NCI-H2196 treated with DMSO at 0.1 percent for 48 hours (cell line): ENCODE results near the gene TBC1D24.

Experiments
- DNase-seq: peaks from one replicate; lab custom pipeline; 2025; ENCODE audit not compliant: unreplicated experiment; lab: John Stamatoyannopoulos, UW

Gene TBC1D24

GRCh38 chr16:2515180-2515851 lies 40.4 kb downstream of the TBC1D24 start:
- DNase-seq, result no peak

GRCh38 chr16:2516391-2517240 lies 41.7 kb downstream of the TBC1D24 start:
- DNase-seq, result no peak

- no peak for DNase-seq
Observed at GRCh38 chr16:2517954-2518605, 43.2 kb downstream of the TBC1D24 start.

DNA sequence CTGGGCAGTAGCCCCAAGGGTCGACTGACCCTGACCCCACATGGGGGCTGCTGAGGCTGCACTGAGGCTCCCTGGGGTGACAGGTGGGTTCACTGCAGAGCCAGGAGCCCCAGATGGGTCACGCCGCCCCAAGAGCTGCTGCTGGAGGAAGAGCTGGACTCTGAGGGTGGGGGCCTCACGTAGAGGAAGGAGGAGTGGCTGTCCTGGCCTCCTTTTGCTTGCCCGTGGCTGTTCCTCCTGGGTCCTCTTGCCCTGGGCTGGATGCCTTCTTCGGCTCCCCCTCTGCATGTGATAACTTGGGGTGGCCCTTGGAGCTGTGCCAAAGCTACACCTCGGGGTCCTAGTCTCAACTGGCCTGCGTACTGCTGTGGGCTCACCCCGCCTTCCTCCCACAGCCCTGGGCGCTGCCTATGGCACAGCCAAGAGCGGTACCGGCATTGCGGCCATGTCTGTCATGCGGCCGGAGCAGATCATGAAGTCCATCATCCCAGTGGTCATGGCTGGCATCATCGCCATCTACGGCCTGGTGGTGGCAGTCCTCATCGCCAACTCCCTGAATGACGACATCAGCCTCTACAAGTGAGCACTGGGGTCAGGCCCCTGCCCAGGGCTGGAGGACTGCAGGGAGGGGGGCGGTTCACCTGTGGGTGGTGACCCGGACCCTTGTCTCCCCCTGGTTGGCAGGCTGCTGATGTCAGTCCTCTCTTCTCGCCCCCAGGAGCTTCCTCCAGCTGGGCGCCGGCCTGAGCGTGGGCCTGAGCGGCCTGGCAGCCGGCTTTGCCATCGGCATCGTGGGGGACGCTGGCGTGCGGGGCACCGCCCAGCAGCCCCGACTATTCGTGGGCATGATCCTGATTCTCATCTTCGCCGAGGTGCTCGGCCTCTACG lies 44.1 kb downstream of the TBC1D24 start:
- no peak for DNase-seq

DNA sequence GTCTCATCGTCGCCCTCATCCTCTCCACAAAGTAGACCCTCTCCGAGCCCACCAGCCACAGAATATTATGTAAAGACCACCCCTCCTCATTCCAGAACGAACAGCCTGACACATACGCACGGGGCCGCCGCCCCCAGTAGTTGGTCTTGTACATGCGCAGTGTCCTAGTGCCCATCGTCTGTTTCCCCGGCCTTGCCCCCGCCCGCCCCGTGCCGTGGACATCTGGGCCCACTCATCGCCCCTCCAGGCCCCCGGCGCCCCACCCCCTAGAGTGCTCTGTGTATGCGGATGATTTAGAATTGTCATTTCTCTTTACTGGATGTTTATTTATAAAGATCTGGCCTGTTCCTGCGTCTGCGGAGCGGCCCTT lies 44.8 kb downstream of the TBC1D24 start:
- DNase-seq, result no peak

DNA sequence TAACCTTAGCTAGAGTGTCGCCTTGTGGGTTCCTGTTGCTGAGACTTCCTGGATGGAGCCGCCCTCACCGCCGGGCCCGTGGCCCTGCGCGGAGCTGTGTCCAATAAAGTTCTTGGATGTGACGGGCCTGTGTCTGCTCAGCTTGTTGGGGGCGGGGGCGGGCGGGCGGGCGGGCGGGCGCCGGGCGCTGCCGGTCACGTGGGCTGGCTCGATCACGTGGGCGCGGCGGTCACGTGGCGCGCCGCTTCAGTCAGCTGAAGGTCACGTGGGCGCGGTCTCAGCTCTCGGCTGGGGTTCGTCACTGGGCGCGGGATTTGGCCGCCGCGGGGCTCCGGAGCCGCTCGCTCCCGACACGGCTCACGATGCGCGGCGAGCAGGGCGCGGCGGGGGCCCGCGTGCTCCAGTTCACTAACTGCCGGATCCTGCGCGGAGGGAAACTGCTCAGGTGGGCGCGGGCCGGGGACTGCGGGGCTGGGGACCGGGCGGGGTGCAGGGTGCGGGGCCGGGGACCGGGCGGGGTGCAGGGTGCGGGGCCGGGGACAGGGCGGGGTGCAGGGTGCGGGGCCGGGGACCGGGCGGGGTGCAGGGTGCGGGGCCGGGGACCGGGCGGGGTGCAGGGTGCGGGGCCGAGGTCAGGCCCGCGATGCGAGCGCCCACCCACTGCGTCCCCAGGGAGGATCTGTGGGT lies 45.3 kb downstream of the TBC1D24 start, which contains the start of gene AMDHD2:
Gene AMDHD2 (plus strand): TSS at position 275 of the 687 bp plus-strand sequence. CDS start 88 bp downstream, at position 363.
- DNase-seq, result peak; percentile 88

GRCh38 chr16:2520784-2521531 lies 46.0 kb downstream of the TBC1D24 start:
- DNase-seq, result no peak

DNA sequence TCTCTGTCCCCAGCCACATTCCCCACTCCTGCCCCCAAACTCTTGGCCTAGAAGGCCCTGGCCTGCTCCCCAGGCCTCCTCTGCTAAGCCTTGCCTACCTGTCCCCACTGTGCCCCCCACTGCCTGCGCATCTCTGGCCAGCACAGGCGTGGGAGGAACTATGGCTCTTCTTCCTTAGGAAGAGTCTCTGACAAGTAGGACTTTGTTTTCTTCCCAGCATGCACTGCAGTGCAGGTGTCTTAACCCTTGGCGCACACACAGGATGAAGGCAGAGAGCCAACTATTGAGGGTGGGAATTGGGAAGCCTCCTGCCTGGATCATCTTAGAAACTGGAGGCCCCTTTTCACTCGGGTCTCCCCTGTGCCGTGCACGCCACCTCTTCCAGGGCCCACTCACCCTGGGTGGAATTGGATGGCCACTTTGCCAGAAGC lies 48.9 kb downstream of the TBC1D24 start:
- DNase-seq, result no peak

DNA sequence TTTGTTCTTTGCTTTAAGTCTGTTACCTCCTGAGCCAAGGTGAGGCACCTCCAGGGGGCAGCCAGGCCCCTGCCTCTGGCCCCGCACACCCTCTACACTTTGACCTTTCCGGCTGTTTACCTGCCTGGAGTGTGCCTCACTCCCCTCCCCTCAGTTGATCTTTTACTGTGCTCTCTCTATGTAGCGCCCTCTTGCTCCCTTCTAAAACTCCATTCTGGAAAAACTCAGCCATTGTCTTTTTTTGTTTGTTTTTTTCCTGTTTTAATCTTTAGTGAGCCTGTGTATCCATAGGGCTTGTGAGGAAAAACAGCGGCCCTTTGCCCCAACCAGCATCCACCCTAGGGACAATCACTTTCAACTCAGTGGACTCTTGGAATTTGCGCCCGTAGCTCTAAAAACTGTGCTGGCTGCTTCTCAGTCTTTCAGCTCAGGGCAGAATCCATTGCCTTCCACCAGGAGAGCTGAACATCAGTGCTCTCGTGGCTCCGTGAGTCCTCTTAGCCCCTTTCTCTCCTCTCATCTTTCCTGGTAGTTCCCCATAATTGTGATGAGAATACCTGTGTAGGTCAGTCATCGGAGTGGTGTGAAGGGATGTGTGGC lies 49.5 kb downstream of the TBC1D24 start:
- no peak for DNase-seq

DNA sequence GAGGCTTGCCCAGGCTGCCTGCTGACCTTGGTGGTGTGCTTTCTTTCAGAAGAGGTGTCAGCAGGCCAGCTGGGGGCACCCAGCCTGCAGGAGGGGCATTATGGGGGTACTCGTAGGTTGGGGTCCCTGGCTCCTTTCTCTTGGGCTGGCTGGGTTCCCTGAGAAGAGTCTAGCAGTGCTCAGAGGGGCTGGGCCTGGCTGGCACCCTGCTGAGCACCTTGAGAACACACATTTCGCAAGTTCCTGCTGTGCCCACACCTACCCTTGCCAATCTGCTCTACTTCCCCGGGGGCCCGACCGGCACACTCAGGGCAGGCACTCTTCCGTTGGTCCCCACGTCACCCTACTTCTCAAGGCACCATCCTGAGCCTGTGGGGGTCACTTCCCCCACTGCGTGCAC lies 51.2 kb downstream of the TBC1D24 start:
- no peak for DNase-seq

DNA sequence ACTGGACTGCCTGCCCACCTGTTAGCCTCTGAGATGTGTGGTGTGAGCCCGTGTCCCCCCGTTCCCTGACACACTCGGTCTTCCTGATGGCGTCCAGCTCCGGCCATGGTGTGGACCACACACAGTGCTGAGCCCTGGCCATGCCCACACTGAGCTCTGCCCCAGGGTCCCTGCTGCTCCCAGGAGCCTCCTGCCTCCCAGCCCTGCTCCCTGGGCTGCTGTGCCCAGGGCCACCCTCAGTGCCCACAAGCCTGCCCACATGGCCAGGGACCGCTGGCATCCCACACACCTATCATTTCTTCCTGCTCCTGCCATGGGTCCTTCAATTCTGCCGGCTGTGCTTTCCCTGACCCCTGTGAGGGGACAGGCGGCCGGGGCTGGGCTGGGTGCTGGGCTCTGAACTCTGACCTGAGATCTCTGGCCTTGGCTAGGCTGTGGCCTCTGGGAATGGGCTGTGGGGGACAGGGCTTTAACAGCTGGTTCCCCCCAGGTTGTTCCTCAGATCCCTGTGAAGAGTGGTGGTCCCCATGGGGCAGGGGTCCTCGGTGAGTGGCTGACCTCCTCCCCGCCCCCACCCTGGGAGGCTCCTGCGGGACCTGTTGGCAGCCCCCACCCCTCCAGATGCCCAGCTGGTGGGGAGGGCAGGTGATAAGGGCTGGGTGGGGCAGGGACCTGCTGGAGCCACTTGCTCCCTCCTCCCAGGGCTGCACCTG lies 52.3 kb downstream of the TBC1D24 start:
- DNase-seq, result no peak

GRCh38 chr16:2527784-2528100 lies 52.8 kb downstream of the TBC1D24 start:
- no peak for DNase-seq

GRCh38 chr16:2528161-2529060 lies 53.5 kb downstream of the TBC1D24 start:
- DNase-seq, result no peak

GRCh38 chr16:2529061-2529931 lies 54.4 kb downstream of the TBC1D24 start:
- DNase-seq, result no peak

GRCh38 chr16:2529961-2530628 lies 55.2 kb downstream of the TBC1D24 start:
- no peak for DNase-seq

DNA sequence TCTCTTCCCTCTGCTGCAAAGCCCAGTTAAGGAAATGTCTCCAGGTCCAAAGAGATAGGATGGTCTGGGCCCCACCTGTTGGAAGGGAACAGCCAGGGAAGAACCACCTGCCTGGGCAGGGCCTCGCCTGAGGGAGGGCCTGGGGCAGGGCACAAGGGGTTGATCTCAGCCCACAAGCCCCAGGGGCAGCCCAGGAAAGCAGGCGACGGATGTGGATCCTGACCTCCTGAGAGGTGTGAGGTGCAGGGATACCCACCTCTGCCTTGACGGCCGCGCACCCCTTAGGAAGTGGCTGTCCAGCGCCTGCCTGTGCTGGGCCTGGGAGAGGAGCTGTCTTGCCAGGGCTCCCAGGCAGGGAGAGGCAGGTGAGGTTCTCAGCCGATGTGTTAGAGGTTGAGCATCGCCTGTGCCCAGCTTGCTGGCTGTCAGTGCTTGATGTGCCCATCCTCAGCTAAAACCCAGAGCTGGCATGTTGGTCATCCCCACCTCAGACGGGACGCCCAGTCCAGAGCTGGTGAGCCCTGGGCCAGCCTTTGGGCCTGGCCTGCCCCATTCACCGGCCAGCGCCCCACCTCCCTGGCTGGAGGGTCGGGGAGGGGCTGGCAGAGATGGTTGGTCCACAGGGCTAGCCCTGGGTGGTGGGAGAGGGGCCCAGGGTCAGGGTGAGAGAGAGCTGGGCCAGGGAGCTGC lies 55.8 kb downstream of the TBC1D24 start:
- no peak for DNase-seq
